ENCODE data around the gene PRSS21.

The PRSS21 gene

DNA sequence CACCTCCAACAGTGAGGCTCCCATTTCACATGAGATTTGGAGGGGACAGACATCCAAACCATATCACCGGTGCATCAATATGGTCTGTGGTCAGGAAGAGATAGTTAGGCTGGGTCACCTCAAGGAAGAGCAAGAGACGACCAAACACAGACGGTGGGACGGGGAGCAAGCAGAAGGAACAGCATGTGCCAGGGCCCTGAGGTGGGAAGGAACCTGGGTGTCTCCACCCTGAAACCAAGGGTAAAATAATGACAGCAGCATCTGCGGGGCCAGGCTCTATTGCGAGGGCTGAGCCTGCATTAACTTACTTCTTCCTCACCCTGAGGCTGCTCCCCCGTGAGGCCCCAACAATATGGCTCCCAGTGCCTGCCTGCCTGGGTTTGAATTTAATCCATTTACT lies 8.9 kb upstream of the PRSS21 start:
- DNase-seq, result no peak

DNA sequence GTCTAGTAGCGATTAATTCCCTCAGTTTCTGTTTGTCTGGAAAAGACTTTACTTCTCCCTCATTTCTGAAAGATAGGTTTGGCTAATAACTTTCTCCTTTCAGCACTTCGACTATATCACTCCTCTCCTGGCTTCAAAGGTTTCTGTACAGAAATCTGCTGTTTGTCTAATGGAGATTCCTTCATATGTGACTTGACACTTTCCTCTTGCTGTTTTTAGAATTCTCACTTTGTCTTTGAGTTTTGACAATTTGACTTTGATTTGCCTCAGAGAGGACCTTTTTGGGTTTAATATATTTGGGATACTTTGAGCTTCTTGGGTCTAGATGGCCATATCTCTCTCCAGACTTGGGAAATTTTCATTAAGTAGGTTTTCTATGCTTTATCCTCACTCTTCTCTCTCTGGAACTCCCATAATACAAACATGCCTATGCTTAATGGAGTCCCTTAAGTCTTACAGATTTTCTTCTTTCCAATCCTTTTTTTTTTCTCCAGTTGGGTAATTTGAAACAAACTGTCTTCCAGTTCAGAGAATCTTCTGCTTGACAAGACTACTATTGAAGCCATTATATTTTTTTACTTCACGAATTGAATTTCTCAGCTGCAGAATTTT lies 7.8 kb upstream of the PRSS21 start:
- no peak for DNase-seq

DNA sequence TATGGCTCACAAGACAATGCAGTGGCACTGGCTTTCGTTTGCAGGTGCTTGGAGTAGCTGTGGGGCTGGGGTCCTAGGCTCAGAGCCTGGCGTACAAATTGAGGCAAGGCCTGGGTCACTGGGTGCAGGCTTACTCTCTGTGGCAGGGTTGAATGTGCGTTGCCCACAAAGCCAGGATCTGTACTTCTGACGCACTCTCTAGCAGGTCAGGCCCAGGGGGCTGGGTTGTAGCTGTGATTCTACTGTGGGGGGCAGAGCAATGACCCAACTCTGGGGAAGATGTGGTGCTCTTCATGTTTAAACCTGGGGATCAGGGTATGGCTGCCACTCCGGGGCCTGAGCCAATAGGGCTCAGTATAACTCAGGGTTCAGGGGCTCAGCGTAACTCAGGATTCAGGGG lies 6.4 kb upstream of the PRSS21 start:
- no peak for DNase-seq

DNA sequence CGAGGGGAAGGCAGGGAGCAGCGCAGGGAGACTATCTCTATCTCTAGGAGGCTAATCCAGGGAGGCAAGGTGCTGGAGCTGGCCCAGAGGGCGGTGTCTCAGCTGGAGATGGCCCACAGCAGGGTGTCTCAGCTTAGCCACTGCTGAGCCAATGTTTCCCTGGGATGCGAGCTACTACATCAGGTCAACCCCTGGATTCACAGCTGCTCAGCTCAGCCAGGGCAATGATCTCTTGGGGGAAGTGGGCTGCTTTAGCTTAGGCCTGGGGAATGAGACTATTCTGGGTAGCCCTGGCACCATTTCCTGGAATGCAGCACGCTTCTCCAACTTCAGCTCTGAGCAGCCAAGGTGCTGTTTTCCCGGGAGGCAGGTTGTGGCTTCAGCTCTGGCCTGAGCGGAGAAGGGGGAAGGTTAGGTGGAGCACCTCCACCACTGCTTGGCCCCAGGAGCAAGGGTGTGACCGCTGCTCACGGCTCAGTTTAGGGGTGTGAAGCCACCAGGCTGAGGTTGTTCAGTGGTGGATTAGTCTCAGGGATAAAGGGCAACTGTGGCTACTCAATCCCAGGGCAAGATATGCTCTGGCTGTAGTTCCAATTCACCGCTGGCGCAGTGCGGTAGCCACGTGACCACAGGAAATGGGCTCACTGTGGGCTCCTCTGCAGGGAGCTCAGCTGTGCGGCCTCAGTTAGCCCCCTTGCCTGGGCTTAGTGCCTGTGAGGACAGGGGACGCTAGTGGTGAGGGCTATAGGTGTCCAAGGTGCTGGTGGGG lies 5.2 kb upstream of the PRSS21 start:
- DNase-seq, result no peak

DNA sequence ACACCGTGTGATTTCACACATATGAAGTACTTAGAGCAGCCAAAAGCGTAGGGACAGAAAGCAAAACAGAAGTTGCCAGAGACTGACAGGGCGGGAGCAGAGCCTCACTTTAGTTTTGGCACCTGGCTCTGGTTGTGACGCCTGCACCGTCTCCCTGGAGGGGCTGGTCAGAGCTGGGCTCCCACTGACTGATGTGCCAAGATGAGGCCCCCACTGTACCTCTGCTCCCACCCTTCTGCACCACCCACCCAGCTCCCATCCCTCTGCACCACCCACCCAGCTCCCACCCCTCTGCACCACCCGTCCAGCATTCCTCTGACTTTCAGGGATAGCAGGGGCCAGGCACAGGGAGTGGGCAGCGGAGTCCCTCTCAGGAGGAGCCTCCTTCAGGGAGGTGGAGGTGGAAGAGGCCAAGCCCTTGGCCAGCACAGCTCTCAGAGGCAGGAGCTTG lies 3.2 kb upstream of the PRSS21 start:
- DNase-seq, result peak; percentile 14

DNA sequence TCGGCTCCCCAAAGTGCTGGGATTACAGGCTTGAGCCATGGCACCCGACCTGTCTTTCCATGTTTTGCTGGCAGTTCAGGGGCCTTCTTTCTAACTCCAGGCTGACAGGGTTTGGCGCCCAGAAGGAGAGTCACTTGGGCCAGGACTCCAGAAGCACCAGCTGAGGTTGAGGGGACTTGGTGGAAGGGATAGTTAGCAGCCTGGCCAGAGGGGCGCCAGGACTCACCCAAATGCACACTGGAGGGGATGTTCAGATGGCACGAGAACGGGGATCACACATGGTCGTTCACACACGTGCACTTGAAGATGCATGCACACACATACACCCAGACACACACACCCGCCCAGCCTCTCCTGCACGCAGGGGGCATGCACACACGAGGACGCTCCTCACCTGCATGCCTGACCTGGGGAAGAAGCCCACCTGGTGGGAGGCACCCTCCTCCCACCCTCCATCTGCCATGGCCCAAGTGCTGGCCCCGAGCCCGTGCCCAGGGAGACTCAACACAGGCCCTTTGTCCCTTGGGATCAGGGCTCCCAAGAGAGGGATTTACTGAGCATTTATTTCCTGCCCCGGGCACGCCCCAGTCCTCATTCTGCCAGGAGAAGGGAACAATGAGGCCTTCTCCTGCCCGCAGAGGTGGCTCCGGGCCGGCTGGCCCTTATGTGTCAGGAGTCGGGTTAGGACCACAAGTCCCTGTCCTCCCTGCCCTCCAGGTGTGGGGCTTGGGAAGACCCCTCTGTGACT lies 2.3 kb upstream of the PRSS21 start:
- no peak for DNase-seq

DNA sequence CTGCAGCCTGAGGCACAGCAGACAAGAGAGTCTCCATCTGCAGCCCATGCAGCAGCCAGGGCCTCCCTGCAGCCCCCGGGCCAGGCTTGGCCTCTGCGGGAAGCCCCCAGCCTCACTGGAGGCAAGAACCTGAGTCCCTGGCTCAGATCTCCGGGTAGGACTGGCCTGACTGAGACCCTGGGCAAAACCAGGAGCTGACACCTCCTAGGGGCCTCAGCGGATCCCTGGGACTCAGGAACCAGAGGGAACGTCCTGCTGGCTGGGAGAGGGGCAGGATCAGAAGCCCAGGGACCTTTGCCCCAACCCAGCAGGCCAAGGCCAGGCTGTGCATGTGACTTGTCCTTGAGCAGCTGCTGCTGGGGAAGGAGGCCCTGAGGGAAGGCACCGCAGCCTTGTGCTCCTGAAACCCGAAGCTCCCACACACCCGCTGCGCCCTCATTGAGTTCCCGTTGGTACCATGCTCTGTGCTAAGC lies 1.7 kb upstream of the PRSS21 start:
- no peak for DNase-seq

DNA sequence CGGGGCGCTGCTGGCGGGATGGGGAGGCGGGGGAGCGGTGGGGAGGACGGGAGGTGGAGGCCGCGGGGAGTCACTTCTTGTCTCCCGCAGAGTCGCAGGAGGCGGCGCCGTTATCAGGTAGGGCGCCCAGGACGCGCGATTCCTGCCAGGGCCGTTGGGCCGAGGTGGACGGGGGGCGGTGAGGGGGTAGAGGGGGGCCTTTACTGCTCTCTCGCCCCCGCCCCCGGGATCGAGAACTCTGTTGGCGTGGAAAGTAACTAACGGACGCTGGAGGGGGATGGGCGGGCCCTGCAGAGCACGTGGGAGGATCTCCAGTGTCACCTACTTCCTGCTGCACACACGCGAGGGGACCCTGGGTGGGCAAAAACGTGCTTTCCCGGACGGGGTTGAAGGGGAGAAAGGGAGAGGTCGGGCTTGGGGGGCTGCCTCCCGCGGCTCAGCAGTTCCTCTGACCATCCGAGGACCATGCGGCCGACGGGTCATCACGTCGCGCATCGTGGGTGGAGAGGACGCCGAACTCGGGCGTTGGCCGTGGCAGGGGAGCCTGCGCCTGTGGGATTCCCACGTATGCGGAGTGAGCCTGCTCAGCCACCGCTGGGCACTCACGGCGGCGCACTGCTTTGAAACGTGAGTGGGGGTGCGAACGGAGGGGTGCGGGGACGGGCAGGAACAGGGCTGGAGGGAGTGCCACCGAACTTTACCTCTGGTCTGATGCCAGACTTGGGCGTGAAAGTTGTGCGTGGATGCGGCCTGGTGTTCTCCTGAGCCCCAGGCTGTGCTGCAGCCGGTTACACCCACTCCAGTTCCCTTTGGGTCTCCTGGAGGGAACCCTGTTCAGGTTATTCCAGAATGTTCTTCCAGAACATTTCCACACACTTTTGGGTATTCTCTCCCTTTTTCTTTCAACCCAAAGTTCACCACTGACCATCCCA lies 569 bp downstream of the PRSS21 start:
- no peak for DNase-seq

DNA sequence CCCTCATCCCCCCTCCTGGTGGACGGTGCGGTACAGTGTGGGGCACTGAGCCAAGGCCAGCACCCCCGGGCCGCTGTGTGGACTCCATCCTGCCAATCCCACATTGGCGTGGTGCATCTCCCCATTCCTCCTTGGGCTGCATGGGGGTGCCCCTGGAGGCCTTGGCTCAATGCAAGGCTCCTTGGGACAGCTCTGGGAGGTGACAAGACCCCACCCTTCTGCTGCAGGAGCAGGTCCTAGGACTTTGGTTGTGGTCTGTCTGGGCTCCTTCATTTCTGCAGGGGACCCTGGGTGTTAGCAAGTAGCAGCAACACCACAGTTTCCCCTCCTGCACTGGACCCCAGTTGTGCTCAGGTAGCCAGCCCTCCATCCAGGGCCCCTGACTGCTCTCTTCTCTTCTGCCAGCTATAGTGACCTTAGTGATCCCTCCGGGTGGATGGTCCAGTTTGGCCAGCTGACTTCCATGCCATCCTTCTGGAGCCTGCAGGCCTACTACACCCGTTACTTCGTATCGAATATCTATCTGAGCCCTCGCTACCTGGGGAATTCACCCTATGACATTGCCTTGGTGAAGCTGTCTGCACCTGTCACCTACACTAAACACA lies 1.3 kb downstream of the PRSS21 start:
- no peak for DNase-seq

DNA sequence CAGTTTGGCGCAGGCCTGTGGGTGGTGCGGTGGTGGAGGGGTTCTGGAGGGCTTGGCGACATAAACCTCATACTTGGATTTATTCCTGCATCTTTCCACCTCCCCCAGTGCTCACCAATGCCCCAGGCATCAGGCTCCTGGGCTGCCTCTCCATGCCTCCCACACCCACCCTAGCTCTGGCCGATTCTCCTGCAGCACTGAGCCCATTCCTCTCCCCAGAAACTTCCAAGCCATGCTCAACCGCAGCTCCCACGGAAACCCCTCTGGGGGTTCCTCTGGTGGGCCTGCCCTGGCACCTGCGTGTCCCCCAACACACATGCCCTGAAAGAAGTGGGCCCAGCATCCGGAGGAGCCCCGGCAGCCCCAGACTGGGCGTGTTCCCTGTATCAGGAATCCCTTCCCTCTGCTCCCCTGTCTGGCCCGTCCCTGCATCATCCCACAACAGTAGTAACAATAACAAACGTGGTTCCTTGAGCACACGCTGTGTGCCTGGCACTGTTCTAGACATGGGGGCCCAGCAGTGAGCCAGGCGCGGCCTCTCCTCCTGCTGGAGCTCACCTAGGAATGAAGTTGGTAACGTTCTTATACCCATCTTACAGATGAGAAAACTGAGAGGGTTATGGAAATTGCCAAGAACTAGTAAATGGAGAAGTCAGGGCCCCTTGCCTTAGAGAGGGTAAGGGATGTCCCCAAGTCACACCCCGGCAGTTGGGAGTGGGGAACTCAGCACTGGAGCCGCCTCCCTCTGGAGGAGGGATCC lies 2.3 kb downstream of the PRSS21 start:
- no peak for DNase-seq

DNA sequence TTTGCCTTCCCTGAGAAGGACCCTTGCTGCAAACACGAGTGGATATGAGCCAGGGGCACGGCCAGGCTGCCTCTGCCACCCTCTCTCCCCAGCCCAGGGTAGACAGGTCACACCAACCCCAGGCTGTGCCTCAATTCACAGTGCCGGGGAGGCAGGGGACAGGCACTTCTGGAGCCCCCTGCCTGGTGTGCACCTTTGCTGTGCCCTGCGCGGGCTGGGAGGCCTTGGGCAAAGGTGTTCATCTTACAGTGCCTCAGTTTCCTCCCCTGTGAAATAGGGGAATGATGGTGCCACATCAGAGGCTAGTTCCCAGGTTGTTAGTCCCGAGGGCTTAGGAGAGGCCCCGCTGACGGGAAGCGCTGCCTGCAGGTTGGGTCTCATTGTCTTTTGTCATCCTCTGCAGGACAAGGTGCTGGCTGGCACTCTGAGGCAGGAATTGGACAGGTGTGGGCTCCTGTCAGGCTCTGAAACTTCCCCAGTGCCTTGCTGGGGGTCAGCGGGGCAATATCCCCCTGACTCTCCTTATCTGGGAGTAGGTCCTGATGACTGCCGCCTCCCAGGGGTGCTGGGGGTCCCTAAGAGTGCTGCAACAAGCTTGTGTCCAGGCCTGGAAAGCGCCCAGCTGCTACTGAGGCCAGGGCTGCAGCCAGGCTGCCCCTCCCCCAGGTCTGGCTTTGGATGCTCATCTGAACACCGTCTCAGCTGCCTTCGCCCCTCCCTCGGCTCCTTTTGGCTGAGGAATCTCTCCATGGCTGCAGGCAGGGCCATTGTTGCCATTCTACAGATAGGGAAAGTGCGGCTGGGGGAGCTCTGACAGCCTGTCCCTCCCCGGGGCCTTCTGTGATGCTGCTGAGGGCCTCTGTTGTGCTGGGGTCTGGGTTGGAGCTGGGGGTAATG lies 3.1 kb downstream of the PRSS21 start:
- no peak for DNase-seq

DNA sequence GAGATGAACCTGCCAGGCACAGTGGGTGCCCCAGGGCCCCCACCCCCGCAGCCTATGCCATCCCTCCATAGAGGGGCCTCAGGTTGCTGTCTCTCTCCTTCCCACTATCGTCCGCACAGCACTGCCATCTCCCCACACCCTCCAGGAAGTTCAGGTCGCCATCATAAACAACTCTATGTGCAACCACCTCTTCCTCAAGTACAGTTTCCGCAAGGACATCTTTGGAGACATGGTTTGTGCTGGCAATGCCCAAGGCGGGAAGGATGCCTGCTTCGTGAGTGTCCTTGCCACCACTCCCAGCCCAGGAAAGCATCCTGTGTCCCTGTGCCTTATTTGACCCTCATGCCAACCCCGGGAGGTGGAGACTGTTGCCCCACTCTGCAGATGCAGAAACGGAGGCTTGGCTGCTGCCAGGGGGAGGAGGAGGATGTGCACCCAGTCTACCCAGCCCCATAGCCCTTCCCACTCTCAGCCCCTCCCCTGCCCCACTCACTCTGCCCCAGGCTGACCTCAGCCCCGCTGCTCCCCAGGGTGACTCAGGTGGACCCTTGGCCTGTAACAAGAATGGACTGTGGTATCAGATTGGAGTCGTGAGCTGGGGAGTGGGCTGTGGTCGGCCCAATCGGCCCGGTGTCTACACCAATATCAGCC lies 3.9 kb downstream of the PRSS21 start:
- DNase-seq, result no peak

DNA sequence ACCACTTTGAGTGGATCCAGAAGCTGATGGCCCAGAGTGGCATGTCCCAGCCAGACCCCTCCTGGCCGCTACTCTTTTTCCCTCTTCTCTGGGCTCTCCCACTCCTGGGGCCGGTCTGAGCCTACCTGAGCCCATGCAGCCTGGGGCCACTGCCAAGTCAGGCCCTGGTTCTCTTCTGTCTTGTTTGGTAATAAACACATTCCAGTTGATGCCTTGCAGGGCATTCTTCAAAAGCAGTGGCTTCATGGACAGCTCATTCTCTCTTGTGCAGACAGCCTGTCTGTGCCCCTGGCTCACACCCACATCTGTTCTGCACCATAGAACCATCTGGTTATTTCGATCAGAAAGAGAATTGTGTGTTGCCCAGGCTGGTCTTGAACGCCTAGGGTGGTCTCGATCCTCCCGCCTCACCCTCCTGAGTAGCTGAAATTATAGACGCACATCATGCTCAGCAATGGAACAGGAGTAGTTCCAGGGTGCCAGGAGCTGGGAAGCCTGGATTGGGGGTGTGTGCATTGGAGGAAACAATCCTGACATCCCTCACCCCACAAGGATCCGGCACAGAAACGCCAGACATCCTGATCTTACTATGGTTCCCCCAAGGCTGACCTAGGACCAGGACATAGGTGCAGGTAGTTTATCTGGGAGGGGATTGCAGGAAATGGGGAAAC lies 4.6 kb downstream of the PRSS21 start:
- DNase-seq, result no peak

DNA sequence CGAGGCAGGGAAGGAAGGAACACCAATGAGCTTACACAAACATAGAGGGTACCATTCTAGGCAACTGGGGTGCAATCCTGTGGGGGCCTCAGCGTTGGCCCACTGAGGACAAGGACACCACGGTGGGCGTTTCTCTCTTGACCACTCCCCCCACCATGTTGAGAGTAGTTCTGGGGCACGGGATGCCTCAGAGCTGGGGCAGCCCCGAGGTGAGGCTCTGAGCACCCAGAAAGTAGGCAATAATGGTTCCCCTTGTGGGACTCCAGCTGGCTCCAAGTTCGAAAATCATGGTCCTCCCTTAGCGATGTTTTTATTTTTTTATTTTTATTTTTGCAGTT lies 5.1 kb downstream of the PRSS21 start:
- no peak for DNase-seq

DNA sequence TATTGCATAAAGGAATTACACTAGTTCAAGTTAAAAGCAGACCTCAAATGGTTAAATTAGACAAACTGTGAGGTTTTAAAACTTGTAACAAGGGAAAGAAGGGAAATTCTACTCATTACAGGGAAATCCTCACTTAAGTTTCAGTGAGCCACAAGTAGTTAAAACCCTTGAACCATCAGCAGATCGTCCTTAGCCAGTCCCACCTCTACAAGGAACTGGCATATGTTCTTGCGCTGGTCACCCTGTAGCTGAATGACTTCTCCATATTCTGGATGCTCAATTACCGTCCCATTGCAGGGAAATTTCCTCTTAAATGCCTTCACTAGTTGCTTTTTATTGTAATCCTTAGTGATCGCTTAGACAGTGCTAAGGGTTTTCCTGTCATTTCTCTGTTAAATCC lies 5.5 kb downstream of the PRSS21 start:
- no peak for DNase-seq

DNA sequence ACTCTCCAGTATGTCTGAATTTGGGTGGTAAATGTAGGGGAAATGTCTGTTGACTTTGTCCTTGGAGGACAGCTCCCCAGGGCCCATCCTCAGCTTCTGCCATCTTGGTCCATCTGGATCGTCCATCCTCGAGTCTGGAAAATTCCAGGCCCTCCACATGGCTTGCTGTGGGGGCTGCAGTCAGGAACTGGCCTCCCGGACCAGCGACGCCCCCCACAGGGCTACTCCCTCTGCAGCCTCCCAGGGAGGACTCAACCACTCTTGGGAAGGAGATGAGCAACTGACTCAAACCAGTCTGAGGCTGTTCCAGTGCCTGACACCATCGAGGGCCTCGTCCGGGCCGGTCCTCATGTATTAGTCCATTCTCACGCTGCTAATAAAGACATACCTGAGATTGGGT lies 7.6 kb downstream of the PRSS21 start:
- no peak for DNase-seq

DNA sequence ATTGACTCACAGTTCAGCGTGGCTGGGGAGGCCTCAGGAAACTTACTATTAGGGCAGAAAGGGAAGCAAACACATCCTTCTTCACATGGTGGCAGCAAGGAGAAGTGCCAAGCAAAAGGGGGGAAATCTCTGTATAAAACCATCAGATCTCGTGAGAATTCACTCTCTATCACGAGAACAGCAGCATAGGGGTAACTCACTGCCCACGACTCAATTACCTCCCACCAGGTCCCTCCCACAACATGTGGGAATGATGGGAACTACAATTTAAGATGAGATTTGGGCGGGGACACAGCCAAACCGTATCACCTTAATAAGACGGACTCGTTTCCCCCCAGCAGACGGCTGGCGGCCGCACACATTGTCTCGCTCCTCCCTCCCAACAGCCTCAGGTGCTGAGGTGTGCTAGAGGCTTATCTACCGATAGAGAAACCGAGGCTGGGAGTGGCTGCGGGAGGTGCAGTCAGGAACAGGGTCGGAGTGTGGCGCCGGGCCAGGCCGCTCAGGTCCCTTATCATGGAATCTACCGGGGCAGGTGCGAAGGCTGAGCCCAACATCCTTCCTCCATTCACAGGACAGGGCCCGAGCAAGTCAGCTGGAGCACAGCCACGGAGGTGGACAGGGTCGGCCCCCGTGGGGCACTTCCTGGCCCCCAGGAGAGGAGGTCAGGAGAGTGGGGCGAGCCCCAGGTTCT lies 8.2 kb downstream of the PRSS21 start:
- no peak for DNase-seq

DNA sequence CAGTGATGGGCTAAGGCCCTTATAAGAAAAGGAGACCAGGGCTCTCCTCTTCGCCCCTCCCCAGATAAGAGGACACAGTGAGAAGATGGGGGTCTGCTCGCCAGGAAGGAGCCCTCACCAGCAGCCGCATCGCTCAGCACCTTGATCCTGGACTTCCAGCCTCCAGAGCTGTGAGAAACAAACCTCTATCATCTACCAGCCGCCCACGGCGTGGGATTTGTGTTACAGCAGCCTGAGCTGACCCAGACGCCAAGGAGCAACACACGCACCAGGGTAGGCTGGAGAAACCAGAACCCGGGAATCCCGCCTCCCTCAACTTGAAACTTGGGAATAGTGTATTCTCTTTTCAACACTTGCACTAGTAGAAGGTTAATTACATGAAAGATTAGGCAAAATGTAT lies 8.9 kb downstream of the PRSS21 start:
- DNase-seq, result no peak

Measured in suppressor macrophage treated with lipopolysaccharide for 4 hours (primary cell).